Stimulated activated CD8-positive, alpha-beta memory T cell treated with anti-CD3 and anti-CD28 coated beads, Interleukin-12 subunit alpha, Interleukin-12 subunit beta, amount 100 ng/mL, for 24 hours (primary cell): ENCODE data around the gene ADI1.
"Not testable (repeated sequence)": the region's sequence is repeated elsewhere in the genome, so short reads cannot be mapped to it uniquely, and the experiment has no call there.

ENCODE experiments used
- DNase-seq: peaks from one replicate; pipeline ENCODE4 v3.0.0-alpha.2; 2020; ENCODE audit errors: extremely low read depth

Gene ADI1

GRCh38 chr2:3463186-3463835, 56.0 kb downstream of the ADI1 start:
- no peak for DNase-seq

GRCh38 chr2:3462493-3463104, 56.7 kb downstream of the ADI1 start:
- DNase-seq: no peak

- no peak for DNase-seq
Observed at GRCh38 chr2:3461801-3462492, 57.4 kb downstream of the ADI1 start.

GRCh38 chr2:3460831-3461800, 58.2 kb downstream of the ADI1 start:
- no peak for DNase-seq

- no peak for DNase-seq
Observed at GRCh38 chr2:3460156-3460555, 59.2 kb downstream of the ADI1 start.

- no peak for DNase-seq
Observed at GRCh38 chr2:3459185-3460015, 59.9 kb downstream of the ADI1 start.

GRCh38 chr2:3458396-3459184, 60.7 kb downstream of the ADI1 start:
- no peak for DNase-seq

GRCh38 chr2:3457524-3458395, 61.6 kb downstream of the ADI1 start:
- no peak for DNase-seq

GRCh38 chr2:3456125-3456524, 63.2 kb downstream of the ADI1 start:
- DNase-seq: no peak

GRCh38 chr2:3454802-3455201, 64.5 kb downstream of the ADI1 start:
- DNase-seq: no peak

- not testable (repeated sequence) for DNase-seq
Observed at GRCh38 chr2:3454005-3454404, 65.3 kb downstream of the ADI1 start.

- no peak for DNase-seq
Observed at GRCh38 chr2:3453190-3453999, 65.9 kb downstream of the ADI1 start.

GRCh38 chr2:3451926-3452671, 67.2 kb downstream of the ADI1 start:
- no peak for DNase-seq

- no peak for DNase-seq
Observed at GRCh38 chr2:3451169-3451568, 68.2 kb downstream of the ADI1 start.

- no peak for DNase-seq
Observed at GRCh38 chr2:3450385-3451010, 68.8 kb downstream of the ADI1 start.

- no peak for DNase-seq
Observed at GRCh38 chr2:3449936-3450335, 69.4 kb downstream of the ADI1 start.

GRCh38 chr2:3449086-3449485, 70.2 kb downstream of the ADI1 start:
- DNase-seq: no peak
